Stimulated activated CD4-positive, alpha-beta T cell treated with anti-CD3 and anti-CD28 coated beads, Interleukin-15, amount 100 ng/mL, for 1 hour (primary cell): ENCODE results near the gene OSCAR.

Experiments used
- DNase-seq, 2 donors: peaks; one replicate each; pipeline ENCODE4 v3.0.0-alpha.2; 2020; ENCODE audit warnings: low read depth in 1 of 2, low spot score in 1 of 2

The OSCAR gene

GRCh38 chr19:54094426-54095000 lies 6.1 kb downstream of the OSCAR start:
- DNase-seq, result no peak

GRCh38 chr19:54084410-54084809 lies 16.2 kb downstream of the OSCAR start:
- DNase-seq, result no peak

GRCh38 chr19:54081032-54081431 lies 19.6 kb downstream of the OSCAR start, which contains the start of gene TARM1:
Gene TARM1, minus strand, starts transcription at chr19:54081365. Its CDS starts 25 bp downstream, at chr19:54081340.
- no peak for DNase-seq

- no peak for DNase-seq
These were observed 23.3 kb downstream of the OSCAR start for GRCh38 chr19:54077334-54077733.

- DNase-seq, result no peak
These were observed 25.8 kb downstream of the OSCAR start for GRCh38 chr19:54074851-54075250.

- DNase-seq, result no peak
These were observed 26.8 kb downstream of the OSCAR start for GRCh38 chr19:54073829-54074228.

GRCh38 chr19:54069470-54069869 lies 31.1 kb downstream of the OSCAR start:
- DNase-seq, result no peak

GRCh38 chr19:54063350-54064116 lies 37.1 kb downstream of the OSCAR start, which contains the start of gene VSTM1:
Gene VSTM1, minus strand, starts transcription at chr19:54063897. Its CDS starts 120 bp downstream, at chr19:54063777.
- DNase-seq, result no peak

- DNase-seq, result no peak
These were observed 38.0 kb downstream of the OSCAR start for GRCh38 chr19:54062643-54063042.

GRCh38 chr19:54047616-54048015 lies 53.0 kb downstream of the OSCAR start:
- no peak for DNase-seq

- DNase-seq, result no peak
These were observed 54.8 kb downstream of the OSCAR start for GRCh38 chr19:54045771-54046170.
